Measurements from ENCODE around the gene MND1. TPM values are rescaled to one million over a fixed set of nuclear protein-coding genes. Genes with fewer than 3 reads are reported as not detected.

The MND1 gene
- total RNA-seq, 2 donors from 2014 or later, result 15.4 to 30.3 TPM

DNA sequence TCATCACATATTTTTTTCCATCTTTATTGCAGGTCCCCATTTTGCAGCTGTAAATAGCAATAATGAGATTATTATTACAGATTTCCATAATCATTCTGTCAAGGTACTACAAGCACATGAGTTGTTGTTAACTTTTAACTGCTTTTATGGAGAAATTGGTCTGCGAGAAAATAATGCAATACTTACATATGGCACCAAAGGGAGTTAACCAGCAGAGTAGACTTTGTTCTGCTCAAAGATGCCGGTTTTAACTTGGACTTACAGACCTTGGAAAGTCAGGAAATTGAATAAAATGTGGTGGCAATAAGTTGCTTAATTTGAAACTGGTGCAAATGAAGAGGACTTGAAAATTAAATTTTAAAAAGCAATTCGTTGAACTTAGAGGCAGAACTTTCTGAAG is 20.4 kb upstream of the MND1 start:
- Histone ChIP-seq H3K27me3 (ENCODE audit: control insufficient read depth, insufficient read depth, low read length, poor library complexity, severe bottlenecking) (no peaks in the 10 kb centered on the region), H3K9ac (ENCODE audit: extremely low read depth, low read length, poor library complexity, severe bottlenecking) (no peak overlapping the region), H3K9me3 (ENCODE audit: control insufficient read depth, low read length) (no peaks in the 10 kb centered on the region), H3K4me1 (ENCODE audit: control insufficient read depth, insufficient read depth, low read length) (no peaks in the 10 kb centered on the region), H3K36me3 (ENCODE audit: control insufficient read depth, insufficient read depth, low read length) (peaks cover 86% of the 10 kb centered on the region), H3K27ac (ENCODE audit: low read depth, low read length) (no peak overlapping the region), H3K4me3 (ENCODE audit: low read length) (no peak overlapping the region)
- H3K4me1 Mint-ChIP-seq, result no peaks in the 10 kb centered on the region
- TF ChIP-seq, protein P1, sequence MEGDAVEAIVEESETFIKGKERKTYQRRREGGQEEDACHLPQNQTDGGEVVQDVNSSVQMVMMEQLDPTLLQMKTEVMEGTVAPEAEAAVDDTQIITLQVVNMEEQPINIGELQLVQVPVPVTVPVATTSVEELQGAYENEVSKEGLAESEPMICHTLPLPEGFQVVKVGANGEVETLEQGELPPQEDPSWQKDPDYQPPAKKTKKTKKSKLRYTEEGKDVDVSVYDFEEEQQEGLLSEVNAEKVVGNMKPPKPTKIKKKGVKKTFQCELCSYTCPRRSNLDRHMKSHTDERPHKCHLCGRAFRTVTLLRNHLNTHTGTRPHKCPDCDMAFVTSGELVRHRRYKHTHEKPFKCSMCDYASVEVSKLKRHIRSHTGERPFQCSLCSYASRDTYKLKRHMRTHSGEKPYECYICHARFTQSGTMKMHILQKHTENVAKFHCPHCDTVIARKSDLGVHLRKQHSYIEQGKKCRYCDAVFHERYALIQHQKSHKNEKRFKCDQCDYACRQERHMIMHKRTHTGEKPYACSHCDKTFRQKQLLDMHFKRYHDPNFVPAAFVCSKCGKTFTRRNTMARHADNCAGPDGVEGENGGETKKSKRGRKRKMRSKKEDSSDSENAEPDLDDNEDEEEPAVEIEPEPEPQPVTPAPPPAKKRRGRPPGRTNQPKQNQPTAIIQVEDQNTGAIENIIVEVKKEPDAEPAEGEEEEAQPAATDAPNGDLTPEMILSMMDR (conservative IDR thresholded peaks at IDR 0.05), result no peak
- no peak overlapping the region for H3K27ac Mint-ChIP-seq
- DNase-seq, result no peak
- H3K27me3 Mint-ChIP-seq (ENCODE audit: insufficient read depth), result no peaks in the 10 kb centered on the region
- H3K36me3 Mint-ChIP-seq (ENCODE audit: low read depth), result peaks cover 31% of the 10 kb centered on the region
- no peaks in the 10 kb centered on the region for H3K9me3 Mint-ChIP-seq
- H3K4me3 Mint-ChIP-seq, result no peak overlapping the region
- 95 to 100% methylated on average over 3 of the region's 3 CpGs for WGBS, 2 experiments (ENCODE audit: insufficient coverage in 1 of 2, insufficient read length in 1 of 2)

DNA sequence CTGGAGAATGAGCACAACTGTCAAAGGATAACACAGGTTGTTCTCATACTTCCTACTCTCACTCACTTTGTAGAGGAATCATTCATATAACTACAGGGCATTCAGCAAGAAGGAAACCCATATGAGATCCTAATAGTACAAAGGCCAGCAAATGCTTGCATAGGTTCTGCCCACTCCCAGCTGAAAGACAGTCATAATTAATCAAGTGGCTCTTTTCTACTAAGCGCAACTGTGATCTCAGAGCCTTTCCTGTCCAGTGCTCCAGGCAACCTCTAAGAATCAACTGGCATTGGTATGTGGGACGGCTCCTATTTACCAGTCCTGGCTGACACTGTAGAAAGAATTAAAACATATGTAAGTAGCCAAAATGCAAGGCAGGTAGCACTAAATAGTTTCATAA is 18.9 kb upstream of the MND1 start:
- Histone ChIP-seq H3K4me3 (ENCODE audit: low read length) (no peak overlapping the region), H3K4me1 (ENCODE audit: control insufficient read depth, insufficient read depth, low read length) (no peaks in the 10 kb centered on the region), H3K27me3 (ENCODE audit: control insufficient read depth, insufficient read depth, low read length, poor library complexity, severe bottlenecking) (no peaks in the 10 kb centered on the region), H3K36me3 (ENCODE audit: control insufficient read depth, insufficient read depth, low read length) (peaks cover 89% of the 10 kb centered on the region), H3K9ac (ENCODE audit: extremely low read depth, low read length, poor library complexity, severe bottlenecking) (no peak overlapping the region), H3K27ac (ENCODE audit: low read depth, low read length) (peak overlapping the region; percentile 9), H3K9me3 (ENCODE audit: control insufficient read depth, low read length) (no peaks in the 10 kb centered on the region)
- Mint-ChIP-seq H3K27me3 (ENCODE audit: insufficient read depth) (no peaks in the 10 kb centered on the region), H3K36me3 (ENCODE audit: low read depth) (peaks cover 22% of the 10 kb centered on the region), H3K9me3 (no peaks in the 10 kb centered on the region), H3K27ac (no peak overlapping the region), H3K4me1 (no peaks in the 10 kb centered on the region), H3K4me3 (no peak overlapping the region)
- no peak for DNase-seq
- 95 to 100% methylated on average over 1 to 2 of the region's 2 CpGs for WGBS, 2 experiments (ENCODE audit: insufficient coverage in 1 of 2, insufficient read length in 1 of 2)
- TF ChIP-seq, protein P1 (conservative IDR thresholded peaks at IDR 0.05), result no peak

DNA sequence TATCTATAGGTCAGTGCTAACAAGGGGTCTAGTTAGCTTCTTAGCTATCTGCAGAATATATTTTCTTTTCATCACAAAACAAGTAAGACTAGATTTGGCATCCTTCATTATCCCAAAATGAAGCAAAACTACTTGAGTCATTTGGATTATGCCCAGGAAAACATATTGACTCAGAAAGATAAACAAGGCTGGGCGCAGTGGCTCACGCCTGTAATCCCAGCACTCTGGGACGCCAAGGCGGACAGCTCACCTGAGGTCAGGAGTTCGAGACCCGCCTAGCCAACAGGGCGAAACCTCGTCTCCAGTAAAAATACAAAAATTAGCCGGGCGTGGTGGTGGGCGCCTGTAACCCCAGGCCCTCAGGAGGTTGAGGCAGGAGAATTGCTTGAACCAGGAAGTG is 18.0 kb upstream of the MND1 start:
- DNase-seq, result no peak
- TF ChIP-seq, protein P1 (conservative IDR thresholded peaks at IDR 0.05), result no peak
- Mint-ChIP-seq H3K4me1 (no peaks in the 10 kb centered on the region), H3K9me3 (no peaks in the 10 kb centered on the region), H3K27me3 (ENCODE audit: insufficient read depth) (no peaks in the 10 kb centered on the region), H3K4me3 (no peak overlapping the region), H3K27ac (no peak overlapping the region), H3K36me3 (ENCODE audit: low read depth) (peaks cover 21% of the 10 kb centered on the region)
- H3K4me1 ChIP-seq (ENCODE audit: control insufficient read depth, insufficient read depth, low read length), result no peaks in the 10 kb centered on the region
- no peaks in the 10 kb centered on the region for H3K9me3 ChIP-seq (ENCODE audit: control insufficient read depth, low read length)
- peaks cover 88% of the 10 kb centered on the region for H3K36me3 ChIP-seq (ENCODE audit: control insufficient read depth, insufficient read depth, low read length)
- H3K4me3 ChIP-seq (ENCODE audit: low read length), result no peak overlapping the region
- no peak overlapping the region for H3K9ac ChIP-seq (ENCODE audit: extremely low read depth, low read length, poor library complexity, severe bottlenecking)
- WGBS, 2 experiments (ENCODE audit: insufficient coverage in 1 of 2, insufficient read length in 1 of 2), result 86 to 97% methylated on average over 10 to 11 of the region's 11 CpGs
- H3K27ac ChIP-seq (ENCODE audit: low read depth, low read length), result no peak overlapping the region
- H3K27me3 ChIP-seq (ENCODE audit: control insufficient read depth, insufficient read depth, low read length, poor library complexity, severe bottlenecking), result no peaks in the 10 kb centered on the region
